Lung (tissue), 16 donors: Measurements from ENCODE around the gene ZNF619. TPM values are rescaled to one million over a fixed set of nuclear protein-coding genes. Genes with fewer than 3 reads are reported as not detected.

ENCODE experiments used
- ATAC-seq: fragments of 200-7000 bp; cut with Tn5 transposase; one replicate; pipeline ENCODE4 v1.9.1; 2020; ENCODE audit warnings: moderate number of reproducible peaks; ENCODE audit not compliant: insufficient read depth, low FRiP score
- DNase-seq, 3 donors: peaks; one replicate each; pipeline ENCODE4 v3.0.0-alpha.2; 2013 to 2017
- H3K27ac ChIP-seq, 2 donors: one replicate each; pipeline ENCODE4 v1.5.1; 2013; ENCODE audit warnings: mild to moderate bottlenecking in 2 of 2, moderate library complexity in 2 of 2, control low read depth in 1 of 2, inconsistent platforms in 1 of 2, low read depth in 1 of 2, low read length in 1 of 2
- H3K27me3 ChIP-seq, 3 donors: one replicate each; pipeline ENCODE4 v1.5.1; 2013; ENCODE audit warnings: low read length in 2 of 3; ENCODE audit not compliant: control insufficient read depth in 3 of 3, insufficient read depth in 3 of 3
- H3K36me3 ChIP-seq, 4 donors: one replicate each; pipeline ENCODE4 v1.5.1; 2013; ENCODE audit warnings: low read length in 4 of 4, mild to moderate bottlenecking in 1 of 4, moderate library complexity in 1 of 4; ENCODE audit not compliant: control insufficient read depth in 4 of 4, insufficient read depth in 4 of 4
- H3K4me1 ChIP-seq, 5 donors: one replicate each; pipeline ENCODE4 v1.5.1; 2013; ENCODE audit warnings: low read length in 5 of 5, mild to moderate bottlenecking in 2 of 5, moderate library complexity in 1 of 5; ENCODE audit not compliant: control insufficient read depth in 5 of 5, insufficient read depth in 5 of 5
- H3K4me3 ChIP-seq: one replicate; pipeline ENCODE4 v1.5.1; 2013; ENCODE audit warnings: mild to moderate bottlenecking, control low read depth, moderate library complexity
- H3K9ac ChIP-seq, 2 donors: one replicate each; pipeline ENCODE4 v1.5.1; 2013; ENCODE audit warnings: low read length in 2 of 2, control low read depth in 1 of 2; ENCODE audit not compliant: insufficient read depth in 1 of 2
- H3K9me3 ChIP-seq, 4 donors: one replicate each; pipeline ENCODE4 v1.5.1; 2013; ENCODE audit warnings: low read length in 3 of 4, mild to moderate bottlenecking in 1 of 4, moderate library complexity in 1 of 4; ENCODE audit not compliant: control insufficient read depth in 4 of 4, insufficient read depth in 3 of 4
- WGBS, 2 donors: extraction: QIAGEN DNeasy Blood & Tissue Kit; methylation state at CpG; one replicate each; pipeline ENCODE4 v1.1.7; 2013; 5-methylcytosine and 5-hydroxymethylcytosine counted together
- long read RNA-seq, 5 donors: transcript quantifications; one replicate each; lab custom pipeline, GENCODE V29; 2026
- polyA plus RNA-seq, 2 donors: library from polyadenylated mRNA; stranded (reverse); fragments of 200-250 nt; gene quantifications; one replicate each; pipeline ENCODE4 v1.2.1, GENCODE V29; 2013
- total RNA-seq, 2 donors: library from RNA; depleted of rRNA in 1 of 2; stranded (reverse); fragments of >200 nt in 1 of 2; gene quantifications; one replicate each; pipeline ENCODE4 v1.2.1, GENCODE V29; 2014 to 2021
- TF ChIP-seq, protein P1 (sequence below): IDR thresholded peaks from 2 replicates; pipeline ENCODE4 v1.5.1; 2012; ENCODE audit warnings: mild to moderate bottlenecking; ENCODE audit errors: control extremely low read depth, extremely low read depth
- donor health status: control.
- donor health status: control.
- donor health status: Bipolar disorder and iron deficiency.
- donor health status: healthy.
- donor health status: DM: yes; HTN: yes; CAD: no.

Gene ZNF619
- total RNA-seq (10 to 100 TPM in 1 of 2 donors, 1 to 10 TPM in 1; 8.0 to 10.0 TPM), polyA plus RNA-seq (1 to 10 TPM in 1 of 2 donors, under 1 TPM in 1; 0.96 to 2.0 TPM)
- long read RNA-seq, donor 1 = 0 reads
- long read RNA-seq, donor 2 = 0 reads
- long read RNA-seq, donor 3 = 0 reads
- long read RNA-seq, donor 4 = 0 reads
- long read RNA-seq, donor 5 = 0 reads

DNA sequence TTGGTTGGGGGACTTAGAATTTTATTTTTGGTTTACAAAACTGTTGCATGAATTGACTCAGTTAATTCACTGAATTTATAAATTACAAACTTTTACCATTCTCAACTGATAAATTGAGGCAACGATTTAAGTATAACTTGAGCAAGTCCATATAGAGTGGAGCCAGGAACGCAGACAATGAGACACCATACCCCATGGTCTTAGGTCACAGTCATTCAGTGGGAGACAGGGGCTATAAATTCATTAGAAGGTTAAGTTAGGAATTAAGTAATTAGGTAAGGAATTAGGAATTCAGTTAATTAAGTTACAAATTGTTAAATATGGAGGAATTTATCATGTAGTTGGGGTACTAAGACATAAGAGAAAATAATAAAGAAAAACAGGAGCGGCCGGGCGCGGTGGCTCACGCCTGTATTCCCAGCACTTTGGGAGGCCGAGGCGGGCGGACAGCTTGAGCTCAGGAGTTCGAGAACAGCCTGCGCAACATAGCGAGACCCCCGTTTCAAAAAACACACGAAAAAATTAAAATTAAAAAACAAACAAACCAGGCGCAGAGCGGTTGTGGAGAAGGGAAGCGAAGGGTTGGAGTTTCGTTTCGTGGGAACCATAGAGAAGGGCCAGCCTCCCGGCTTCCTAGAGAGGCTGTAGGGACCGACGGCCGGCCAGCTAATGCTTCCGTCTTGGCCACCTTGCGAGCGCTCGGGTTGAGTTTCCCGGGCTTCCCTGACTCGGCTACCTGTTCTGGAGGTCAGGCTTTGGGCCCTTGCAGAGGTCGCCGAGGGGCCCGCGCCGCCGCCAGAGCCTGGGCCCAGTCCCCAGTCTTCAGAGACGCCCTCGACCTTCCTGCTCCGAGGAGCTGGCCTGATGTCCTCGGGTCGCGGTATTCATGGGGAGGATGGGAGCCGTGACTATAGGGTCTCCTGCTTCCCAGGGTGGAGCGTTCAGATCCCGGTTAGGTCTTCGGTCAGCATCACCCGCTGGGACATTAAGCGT is at the start of gene ZNF619:
ZNF619 (plus strand) TSS at position 645 of the 993 bp plus-strand sequence. CDS start 858 bp downstream, outside the sequence.
- TF ChIP-seq, protein P1, sequence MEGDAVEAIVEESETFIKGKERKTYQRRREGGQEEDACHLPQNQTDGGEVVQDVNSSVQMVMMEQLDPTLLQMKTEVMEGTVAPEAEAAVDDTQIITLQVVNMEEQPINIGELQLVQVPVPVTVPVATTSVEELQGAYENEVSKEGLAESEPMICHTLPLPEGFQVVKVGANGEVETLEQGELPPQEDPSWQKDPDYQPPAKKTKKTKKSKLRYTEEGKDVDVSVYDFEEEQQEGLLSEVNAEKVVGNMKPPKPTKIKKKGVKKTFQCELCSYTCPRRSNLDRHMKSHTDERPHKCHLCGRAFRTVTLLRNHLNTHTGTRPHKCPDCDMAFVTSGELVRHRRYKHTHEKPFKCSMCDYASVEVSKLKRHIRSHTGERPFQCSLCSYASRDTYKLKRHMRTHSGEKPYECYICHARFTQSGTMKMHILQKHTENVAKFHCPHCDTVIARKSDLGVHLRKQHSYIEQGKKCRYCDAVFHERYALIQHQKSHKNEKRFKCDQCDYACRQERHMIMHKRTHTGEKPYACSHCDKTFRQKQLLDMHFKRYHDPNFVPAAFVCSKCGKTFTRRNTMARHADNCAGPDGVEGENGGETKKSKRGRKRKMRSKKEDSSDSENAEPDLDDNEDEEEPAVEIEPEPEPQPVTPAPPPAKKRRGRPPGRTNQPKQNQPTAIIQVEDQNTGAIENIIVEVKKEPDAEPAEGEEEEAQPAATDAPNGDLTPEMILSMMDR = no peak
- WGBS, 2 donors = 8 to 9% methylated on average over 48 of the region's 48 CpGs

DNA sequence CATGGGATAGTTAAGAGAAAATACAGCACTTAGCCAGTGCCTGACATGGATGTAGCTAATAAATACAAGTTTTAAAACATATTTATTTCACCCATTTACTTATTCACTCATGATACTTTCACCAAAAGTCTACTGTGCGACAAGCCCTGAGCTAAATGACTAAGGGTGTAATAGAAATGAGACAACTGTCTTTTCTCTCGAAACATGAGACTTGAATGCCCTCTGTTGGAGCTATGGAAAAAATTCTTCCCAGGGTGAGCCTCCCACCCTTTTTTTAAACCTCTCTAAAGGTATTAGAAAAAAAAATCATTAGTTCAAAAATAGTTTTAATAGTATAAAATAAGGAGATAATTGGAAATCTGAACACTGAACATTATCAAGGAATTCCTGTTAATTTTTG is 44.1 kb upstream of the ZNF619 start:
- WGBS, 2 donors = 85 to 87% methylated on average over 2 of the region's 2 CpGs
- H3K27me3 ChIP-seq = no peaks in the 10 kb centered on the region

More for the DNA sequence above, at the start of gene ZNF619:
- Histone ChIP-seq H3K9me3 (no peaks in the 10 kb centered on the region), H3K9ac (peak within 1 kb of the TSS; percentile 66), H3K27ac (peak within 1 kb of the TSS; percentile 35 to 54), H3K27me3 (no peaks in the 10 kb centered on the region), H3K4me1 (peaks cover 0 to 5% (median 3%) of the 10 kb centered on the region in 5 donors), H3K36me3 (peaks cover 0 to 9% (median 4%) of the 10 kb centered on the region in 4 donors), H3K4me3 (peak within 1 kb of the TSS; percentile 55)
- peak; percentile 75 to 88 (median 80) for DNase-seq
- peak; percentile 99 for ATAC-seq

DNA sequence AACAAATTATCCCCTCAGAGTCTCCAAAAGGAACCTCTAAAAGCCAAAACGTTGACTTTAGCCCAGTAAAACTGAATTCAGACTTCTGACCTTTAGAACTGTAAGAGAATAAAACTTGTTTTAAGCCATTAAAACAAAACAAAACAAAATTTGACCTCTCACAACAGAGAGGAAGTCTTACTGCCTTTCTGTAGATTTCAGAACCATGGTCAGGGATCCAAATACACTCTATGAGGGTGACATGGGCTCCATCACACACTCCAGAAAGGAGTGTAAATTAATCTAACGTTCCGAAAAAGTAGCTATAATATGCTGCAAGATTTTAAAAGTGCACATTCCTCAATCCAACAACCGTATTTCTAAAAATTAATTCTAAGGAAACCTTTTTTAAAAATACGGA is 39.0 kb upstream of the ZNF619 start:
- ATAC-seq (no peak), DNase-seq (no peak)
- Histone ChIP-seq H3K36me3 (peaks cover 0 to 2% (median 0%) of the 10 kb centered on the region in 4 donors), H3K4me3 (no peak overlapping the region), H3K27me3 (no peaks in the 10 kb centered on the region), H3K9ac (no peak overlapping the region), H3K27ac (no peak overlapping the region), H3K9me3 (no peaks in the 10 kb centered on the region), H3K4me1 (no peaks in the 10 kb centered on the region)
- WGBS, 2 donors = 76 to 85% methylated on average over 5 of the region's 5 CpGs
- TF ChIP-seq, protein P1 = no peak

More for the DNA sequence above, 44.1 kb upstream of the ZNF619 start:
- Histone ChIP-seq H3K27ac (no peak overlapping the region), H3K4me3 (no peak overlapping the region), H3K4me1 (no peaks in the 10 kb centered on the region), H3K9ac (no peak overlapping the region), H3K9me3 (no peaks in the 10 kb centered on the region), H3K36me3 (peaks cover 0 to 2% (median 0%) of the 10 kb centered on the region in 4 donors)
- ATAC-seq (no peak), DNase-seq (peak in 1 of 3 donors; percentile 6)
- TF ChIP-seq, protein P1 = no peak
